GM19452 (cell line): ENCODE data around the gene TACC2.

Source experiments
- ATAC-seq: cut with Tn5 transposase; IDR thresholded peaks from one replicate; pipeline ENCODE4 v1.9.1; 2021; ENCODE audit not compliant: unreplicated experiment

The TACC2 gene

GRCh38 chr10:122267849-122268737 lies 279.1 kb downstream of the TACC2 start:
- peak; percentile 84 for ATAC-seq

GRCh38 chr10:122269059-122269687 lies 280.2 kb downstream of the TACC2 start:
- no peak for ATAC-seq

- no peak for ATAC-seq
Observed at GRCh38 chr10:122271076-122271475, 282.1 kb downstream of the TACC2 start, which contains the start of gene BTBD16. BTBD16 (plus strand) TSS chr10:122271296; CDS start chr10:122275082, 3,786 bp downstream.

GRCh38 chr10:122273966-122274545 lies 285.1 kb downstream of the TACC2 start:
- ATAC-seq, result no peak

- ATAC-seq, result no peak
Observed at GRCh38 chr10:122276611-122277208, 287.7 kb downstream of the TACC2 start.

GRCh38 chr10:122277526-122278136 lies 288.7 kb downstream of the TACC2 start:
- ATAC-seq, result no peak

- ATAC-seq, result no peak
Observed at GRCh38 chr10:122279725-122280141, 290.8 kb downstream of the TACC2 start.

GRCh38 chr10:122280156-122280555 lies 291.2 kb downstream of the TACC2 start:
- ATAC-seq, result no peak

GRCh38 chr10:122281018-122281626 lies 292.2 kb downstream of the TACC2 start:
- ATAC-seq, result no peak

GRCh38 chr10:122281751-122282150 lies 292.8 kb downstream of the TACC2 start:
- ATAC-seq, result no peak

GRCh38 chr10:122282253-122282671 lies 293.3 kb downstream of the TACC2 start:
- ATAC-seq, result no peak

GRCh38 chr10:122282909-122283308 lies 293.9 kb downstream of the TACC2 start:
- no peak for ATAC-seq

- ATAC-seq, result no peak
Observed at GRCh38 chr10:122285506-122286444, 296.8 kb downstream of the TACC2 start.

- ATAC-seq, result no peak
Observed at GRCh38 chr10:122286867-122287266, 297.9 kb downstream of the TACC2 start.

GRCh38 chr10:122287570-122287969 lies 298.6 kb downstream of the TACC2 start:
- ATAC-seq, result no peak

- no peak for ATAC-seq
Observed at GRCh38 chr10:122288262-122288661, 299.3 kb downstream of the TACC2 start.

- no peak for ATAC-seq
Observed at GRCh38 chr10:122288917-122289316, 300.0 kb downstream of the TACC2 start.

- no peak for ATAC-seq
Observed at GRCh38 chr10:122290334-122290733, 301.4 kb downstream of the TACC2 start.

GRCh38 chr10:122290833-122291532 lies 302.0 kb downstream of the TACC2 start:
- ATAC-seq, result no peak
